GM23338 (cell line): Measurements from ENCODE around the gene SFT2D3. TPM values are rescaled to one million over a fixed set of nuclear protein-coding genes. Genes with fewer than 3 reads are reported as not detected.

Experiments
- ATAC-seq: fragments of 200-7000 bp; cut with Tn5 transposase; 3 replicates; pipeline ENCODE4 v1.9.1; 2020
- DNase-seq: peaks from one replicate; pipeline ENCODE4 v3.0.0-alpha.2; 2015; ENCODE audit warnings: low spot score
- H2AFZ ChIP-seq: fragments of 200-600 bp; sonication (generic); 2 replicates; pipeline ENCODE4 v1.8.0; 2016; ENCODE audit warnings: antibody characterized with exemption, mild to moderate bottlenecking, moderate library complexity
- H3F3A ChIP-seq: fragments of 200-600 bp; sonication (generic); replicated peaks from 2 replicates; pipeline ENCODE4 v1.8.0; 2017; ENCODE audit warnings: antibody characterized with exemption, mixed run types, low read depth
- H3K27ac ChIP-seq: fragments of 200-600 bp; sonication (generic); 2 replicates; pipeline ENCODE4 v1.6.1; 2016; ENCODE audit warnings: low read depth
- H3K27me3 ChIP-seq: fragments of 200-600 bp; sonication (generic); 2 replicates; pipeline ENCODE4 v1.8.0; 2016; ENCODE audit warnings: mild to moderate bottlenecking, mixed run types, moderate library complexity; ENCODE audit not compliant: insufficient read depth
- H3K36me3 ChIP-seq: fragments of 200-600 bp; sonication (generic); 2 replicates; pipeline ENCODE4 v1.8.0; 2016; ENCODE audit warnings: mild to moderate bottlenecking; ENCODE audit not compliant: insufficient read depth
- H3K4me1 ChIP-seq: fragments of 200-600 bp; sonication (generic); 2 replicates; pipeline ENCODE4 v1.8.0; 2016; ENCODE audit warnings: mild to moderate bottlenecking, moderate library complexity; ENCODE audit not compliant: insufficient read depth
- H3K4me2 ChIP-seq: fragments of 200-600 bp; sonication (generic); 2 replicates; pipeline ENCODE4 v1.7.1; 2017; ENCODE audit warnings: mixed run types
- H3K4me3 ChIP-seq: fragments of 200-600 bp; sonication (generic); 2 replicates; pipeline ENCODE4 v1.6.1; 2016; ENCODE audit warnings: mixed run types
- H3K79me2 ChIP-seq: fragments of 200-600 bp; sonication (generic); replicated peaks from 2 replicates; pipeline ENCODE4 v1.8.0; 2017; ENCODE audit warnings: mild to moderate bottlenecking; ENCODE audit not compliant: insufficient read depth
- H3K9me2 ChIP-seq: fragments of 200-600 bp; sonication (generic); 2 replicates; pipeline ENCODE4 v1.8.0; 2017; ENCODE audit not compliant: insufficient read depth
- H4K20me1 ChIP-seq: fragments of 200-600 bp; sonication (generic); replicated peaks from 2 replicates; pipeline ENCODE4 v1.8.0; 2017; ENCODE audit warnings: mild to moderate bottlenecking; ENCODE audit not compliant: insufficient read depth
- H3K27ac Mint-ChIP-seq: 2 replicates; pipeline ENCODE4 v1.8.0; 2020; ENCODE audit warnings: inconsistent platforms, mild to moderate bottlenecking, moderate library complexity, mixed read lengths
- H3K27me3 Mint-ChIP-seq: 3 replicates; pipeline ENCODE4 v1.8.0; 2022; ENCODE audit warnings: low read depth, mild to moderate bottlenecking, moderate library complexity, mixed read lengths, inconsistent platforms; ENCODE audit not compliant: insufficient read depth, poor library complexity
- H3K36me3 Mint-ChIP-seq: 3 replicates; pipeline ENCODE4 v1.8.0; 2021; ENCODE audit warnings: low read depth, mild to moderate bottlenecking, inconsistent platforms, moderate library complexity, mixed read lengths
- H3K4me1 Mint-ChIP-seq: 3 replicates; pipeline ENCODE4 v1.8.0; 2020; ENCODE audit warnings: mild to moderate bottlenecking, inconsistent platforms, mixed read lengths
- H3K4me3 Mint-ChIP-seq: 3 replicates; pipeline ENCODE4 v1.8.0; 2021; ENCODE audit warnings: moderate library complexity, mild to moderate bottlenecking, inconsistent platforms, mixed read lengths
- H3K9me3 Mint-ChIP-seq: 3 replicates; pipeline ENCODE4 v1.8.0; 2020; ENCODE audit warnings: moderate library complexity, mild to moderate bottlenecking, inconsistent platforms, mixed read lengths
- CTCF ChIP-seq, 2 experiments: fragments of 200-600 bp in 1 of 2; sonication (generic) in 1 of 2; conservative IDR thresholded peaks; 2 replicates each; pipeline versions ENCODE4 v1.5.1 to v1.6.1; 2016 to 2017; ENCODE audit warnings: antibody characterized with exemption in 2 of 2, low read depth in 2 of 2, mild to moderate bottlenecking in 2 of 2, moderate library complexity in 1 of 2
- NANOG ChIP-seq: IDR thresholded peaks from 2 replicates; pipeline ENCODE4 v1.6.1; 2016; ENCODE audit warnings: antibody characterized with exemption, borderline replicate concordance
- POLR2AphosphoS5 ChIP-seq: IDR thresholded peaks from 2 replicates; pipeline ENCODE4 v1.6.1; 2016; ENCODE audit warnings: antibody characterized with exemption, low read depth
- REST ChIP-seq: IDR thresholded peaks from one replicate; pipeline ENCODE4 v1.6.1; 2018; ENCODE audit warnings: antibody characterized with exemption; ENCODE audit not compliant: unreplicated experiment
- ZNF331 ChIP-seq: fragments of 250-450 bp; sonication (Bioruptor Pico); IDR thresholded peaks from 2 replicates; pipeline ENCODE4 v1.5.0; 2020; ENCODE audit warnings: low read depth, mild to moderate bottlenecking, moderate library complexity
- ZNF462 ChIP-seq: fragments of 250-450 bp; sonication (Bioruptor Pico); IDR thresholded peaks from 2 replicates; pipeline ENCODE4 v1.5.0; 2020; ENCODE audit warnings: mild to moderate bottlenecking, moderate library complexity
- polyA plus RNA-seq: library from polyadenylated mRNA; unstranded; fragments of >200 nt; fragmentation: Nextera tagmentation; extraction: Ambion mirVana; gene quantifications from 2 replicates; pipeline ENCODE4 v1.2.1, GENCODE V29; 2016
- total RNA-seq: library from RNA; depleted of rRNA; stranded (reverse); fragments of >200 nt; shearing (Covaris generic); gene quantifications from 2 replicates; pipeline ENCODE4 v1.2.3, GENCODE V29; 2014

The SFT2D3 gene
- total and polyA plus RNA-seq, 2 experiments from 2014 or later = 13.7 TPM; not detected in 1

- TF ChIP-seq POLR2AphosphoS5 = no peak
- TF ChIP-seq NANOG = no peak
- no peak for TF ChIP-seq REST
- TF ChIP-seq ZNF331 (CRISPR knock-in tag) = no peak
- no peak for TF ChIP-seq CTCF (conservative IDR thresholded peaks at IDR 0.05; ENCODE audit: low read depth in 2 of 2)
Measured at GRCh38 chr2:127719301-127720218, 18.3 kb downstream of the SFT2D3 start (continued).

- Histone ChIP-seq H2AFZ (no peak overlapping the region), H3K36me3 (peaks cover 59% of the 10 kb centered on the region), H4K20me1 (peaks cover 4% of the 10 kb centered on the region; the same call in 1 of the 2 replicates), H3K9me2 (no peaks in the 10 kb centered on the region), H3K4me3 (no peak overlapping the region), H3K27ac (no peak overlapping the region), H3K4me2 (no peak overlapping the region), H3K79me2 (0 out of 2 replicates have a peak, but pooled peaks cover 2% of the 10 kb centered on the region), H3K27me3 (no peaks in the 10 kb centered on the region), H3K4me1 (0 out of 2 replicates have a peak, but pooled peaks cover 2% of the 10 kb centered on the region), H3F3A (no peaks in the 10 kb centered on the region)
- Mint-ChIP-seq H3K4me3 (no peak overlapping the region), H3K36me3 (peaks cover 51% of the 10 kb centered on the region), H3K27me3 (peaks cover 3% of the 10 kb centered on the region), H3K9me3 (no peaks in the 10 kb centered on the region), H3K27ac (no peak overlapping the region), H3K4me1 (peaks cover 2% of the 10 kb centered on the region)
- DNase-seq (no peak), ATAC-seq (no peak)
- TF ChIP-seq CTCF (conservative IDR thresholded peaks at IDR 0.05; ENCODE audit: low read depth in 2 of 2) (no peak), ZNF462 (CRISPR knock-in tag) (no peak)
Measured at GRCh38 chr2:127721311-127721977, 20.1 kb downstream of the SFT2D3 start.
